WI38 (cell line): ENCODE measurements around the gene NEK1.
A peak's percentile ranks its signal among the peaks of the same experiment; 100 is the strongest.
"Not testable (repeated sequence)": the region's sequence is repeated elsewhere in the genome, so short reads cannot be mapped to it uniquely, and the experiment has no call there.

Source experiments
- H3K4me3 ChIP-seq: 2 replicates; pipeline ENCODE4 v1.5.1; 2011; ENCODE audit warnings: low read depth, mild to moderate bottlenecking, control low read depth, low read length
- TF ChIP-seq, protein P1 (sequence below): IDR thresholded peaks from 2 replicates; pipeline ENCODE4 v1.5.1; 2012; ENCODE audit warnings: low read depth, mild to moderate bottlenecking, control low read depth, low read length

Gene NEK1

DNA sequence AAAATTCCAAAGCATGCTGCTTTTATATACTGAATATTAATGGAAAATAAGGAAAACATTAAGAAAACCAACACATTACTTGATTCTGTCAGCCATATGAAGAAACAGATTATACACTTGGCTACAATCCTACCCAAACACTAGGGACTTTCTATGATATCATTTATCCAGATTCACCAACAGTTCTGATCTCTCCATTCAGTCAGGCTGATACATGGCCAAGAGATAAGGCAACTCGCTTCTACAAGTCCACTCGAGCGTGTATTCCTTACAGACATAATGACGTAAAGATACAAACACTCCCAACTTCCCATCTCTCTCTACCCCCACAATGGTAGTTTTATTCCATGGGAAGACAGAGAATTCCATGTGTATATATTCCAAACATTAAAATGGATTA lies 44.5 kb downstream of the NEK1 start:
- TF ChIP-seq, protein P1, sequence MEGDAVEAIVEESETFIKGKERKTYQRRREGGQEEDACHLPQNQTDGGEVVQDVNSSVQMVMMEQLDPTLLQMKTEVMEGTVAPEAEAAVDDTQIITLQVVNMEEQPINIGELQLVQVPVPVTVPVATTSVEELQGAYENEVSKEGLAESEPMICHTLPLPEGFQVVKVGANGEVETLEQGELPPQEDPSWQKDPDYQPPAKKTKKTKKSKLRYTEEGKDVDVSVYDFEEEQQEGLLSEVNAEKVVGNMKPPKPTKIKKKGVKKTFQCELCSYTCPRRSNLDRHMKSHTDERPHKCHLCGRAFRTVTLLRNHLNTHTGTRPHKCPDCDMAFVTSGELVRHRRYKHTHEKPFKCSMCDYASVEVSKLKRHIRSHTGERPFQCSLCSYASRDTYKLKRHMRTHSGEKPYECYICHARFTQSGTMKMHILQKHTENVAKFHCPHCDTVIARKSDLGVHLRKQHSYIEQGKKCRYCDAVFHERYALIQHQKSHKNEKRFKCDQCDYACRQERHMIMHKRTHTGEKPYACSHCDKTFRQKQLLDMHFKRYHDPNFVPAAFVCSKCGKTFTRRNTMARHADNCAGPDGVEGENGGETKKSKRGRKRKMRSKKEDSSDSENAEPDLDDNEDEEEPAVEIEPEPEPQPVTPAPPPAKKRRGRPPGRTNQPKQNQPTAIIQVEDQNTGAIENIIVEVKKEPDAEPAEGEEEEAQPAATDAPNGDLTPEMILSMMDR: no peak
- no peak overlapping the region for H3K4me3 ChIP-seq

DNA sequence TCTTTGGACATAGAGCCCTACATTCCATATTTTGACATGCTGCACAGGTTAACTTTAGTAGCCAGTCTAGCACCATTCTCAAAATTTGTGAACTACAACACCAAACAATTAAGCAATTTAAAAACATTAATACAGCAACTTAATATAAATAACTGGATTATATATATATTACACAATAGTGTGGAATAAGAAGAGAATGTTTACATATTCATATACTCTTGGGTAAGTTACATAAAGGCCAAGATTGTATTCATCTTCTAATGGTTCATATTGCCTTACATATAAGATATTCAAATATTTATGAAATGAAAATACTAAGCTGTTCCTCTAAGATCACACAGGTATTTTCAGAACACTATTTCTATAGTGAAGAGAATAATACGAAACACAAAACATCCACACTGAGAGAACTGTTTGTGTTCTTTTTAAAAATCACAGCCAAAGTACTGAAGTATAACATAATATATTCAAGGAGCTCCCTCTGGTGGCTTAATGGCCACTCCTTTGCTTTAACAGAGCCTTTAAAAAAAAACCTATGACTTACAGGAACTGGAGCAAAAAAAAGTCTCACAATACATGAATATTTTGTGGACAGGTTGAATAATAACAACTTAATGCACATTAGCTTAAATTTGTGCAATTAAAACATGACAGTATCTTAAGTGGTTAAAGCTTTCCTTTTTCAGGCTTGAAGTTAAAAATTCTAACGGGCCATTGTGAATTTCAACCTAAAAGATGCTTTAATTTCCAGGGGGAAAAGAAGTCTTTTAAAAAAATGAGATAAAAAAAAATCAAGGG lies 46.2 kb downstream of the NEK1 start:
- TF ChIP-seq, protein P1: peak; percentile 43; the same call in 1 of the 2 replicates
- no peak overlapping the region for H3K4me3 ChIP-seq

DNA sequence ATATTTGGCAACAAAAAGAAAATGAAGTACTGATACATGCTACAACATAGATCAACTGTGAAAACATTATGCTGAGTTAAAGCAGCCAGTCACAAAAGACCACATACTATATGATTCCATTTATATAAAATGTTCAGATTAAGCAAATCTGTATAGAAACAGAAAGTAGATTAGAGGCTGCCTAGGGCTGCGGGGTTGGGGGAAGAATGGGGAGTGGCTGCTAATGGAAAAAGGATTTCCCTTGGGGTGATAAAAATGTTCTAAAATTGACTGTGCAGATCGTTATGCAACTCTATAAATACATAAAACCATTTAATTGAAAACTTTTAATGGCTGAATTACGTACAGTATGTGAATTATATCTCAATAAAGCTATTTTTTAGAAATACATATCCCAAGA lies 46.8 kb downstream of the NEK1 start:
- no peak overlapping the region for H3K4me3 ChIP-seq
- TF ChIP-seq, protein P1: no peak

DNA sequence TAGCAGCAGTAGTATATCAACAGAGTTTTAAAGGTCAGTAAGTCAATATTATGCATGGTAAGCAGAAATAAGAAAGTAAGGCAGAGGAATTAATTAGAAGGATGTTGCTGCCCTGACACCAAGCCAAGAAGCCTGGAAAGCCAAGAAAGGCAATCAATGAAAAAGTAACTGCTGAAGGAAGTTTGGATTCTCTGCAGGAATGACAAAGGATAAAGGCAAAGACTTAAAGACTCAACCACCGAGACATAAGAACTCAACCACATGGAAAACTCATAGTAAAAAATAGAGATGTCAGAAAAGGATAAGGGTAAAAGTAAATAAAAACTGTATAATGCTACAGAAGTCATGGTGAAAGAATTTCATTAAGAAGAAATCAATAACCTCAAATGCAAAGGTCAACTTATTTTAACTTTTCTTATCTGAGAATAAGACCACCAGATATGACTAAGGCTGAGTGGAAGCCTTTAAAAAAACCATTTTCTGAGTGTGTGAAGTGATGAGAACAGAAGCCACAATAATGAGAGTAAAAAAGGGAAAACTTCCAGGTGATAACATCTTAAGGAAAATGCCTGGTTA lies 55.2 kb downstream of the NEK1 start:
- H3K4me3 ChIP-seq: no peak overlapping the region
- TF ChIP-seq, protein P1: no peak

DNA sequence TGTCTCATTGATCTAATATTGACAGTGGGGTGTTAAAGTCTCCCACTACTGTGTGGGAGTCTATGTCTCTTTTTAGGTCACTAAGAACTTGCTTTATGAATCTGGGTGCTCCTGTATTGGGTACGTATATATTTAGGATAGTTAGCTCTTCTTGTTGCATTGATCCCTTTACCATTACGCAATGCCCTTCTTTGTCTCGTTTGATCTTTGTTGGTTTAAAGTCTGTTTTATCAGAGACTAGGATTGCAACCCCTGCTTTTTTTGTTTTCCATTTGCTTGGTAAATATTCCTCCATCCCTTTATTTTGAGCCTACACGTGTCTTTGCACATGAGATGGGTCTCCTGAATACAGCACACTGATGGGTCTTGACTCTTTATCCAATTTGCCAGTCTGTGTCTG lies 65.8 kb downstream of the NEK1 start:
- not testable (repeated sequence) for H3K4me3 ChIP-seq

DNA sequence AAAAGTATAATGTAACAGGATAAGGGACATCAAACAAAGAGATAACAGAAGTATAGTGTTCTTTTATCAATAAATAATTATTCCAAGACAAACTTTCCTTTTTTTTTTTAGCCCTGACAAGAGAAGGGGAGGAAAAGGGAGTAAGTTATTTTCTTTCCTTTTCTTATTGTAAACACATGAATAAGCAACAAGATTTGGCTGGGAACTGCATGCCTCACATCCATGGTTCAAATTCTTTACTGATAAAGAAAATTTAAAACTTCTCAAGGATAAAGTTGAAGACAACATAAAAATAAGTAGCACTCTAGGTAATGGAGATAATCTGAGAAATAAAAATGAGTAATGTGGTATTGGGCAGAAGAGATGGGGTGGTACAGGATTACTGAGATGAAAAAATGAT lies 71.6 kb downstream of the NEK1 start:
- TF ChIP-seq, protein P1: no peak
- no peak overlapping the region for H3K4me3 ChIP-seq

DNA sequence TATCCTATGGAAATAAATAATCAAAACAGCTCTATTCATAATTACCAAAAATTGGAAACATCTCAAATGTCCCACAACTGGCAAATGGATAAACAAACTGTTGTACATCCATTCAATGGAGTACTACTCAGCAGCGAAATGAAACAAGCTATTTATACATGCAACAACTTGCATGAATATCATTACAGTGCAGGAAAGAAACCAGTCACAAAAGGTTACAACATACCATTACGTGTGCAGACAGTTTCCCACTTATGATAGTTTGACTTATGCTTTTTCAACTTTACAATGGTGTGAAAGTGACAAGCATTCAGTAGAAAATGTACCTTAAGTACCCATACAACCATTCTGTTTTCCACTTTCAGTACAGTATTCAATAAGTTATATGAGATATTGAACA lies 82.3 kb downstream of the NEK1 start:
- TF ChIP-seq, protein P1: no peak

More for the DNA sequence above, 82.3 kb downstream of the NEK1 start:
- H3K4me3 ChIP-seq: no peak overlapping the region
